ENCODE data around the gene KLKB1. TPM values are rescaled to one million over a fixed set of nuclear protein-coding genes. Genes with fewer than 3 reads are reported as not detected.

KLKB1 gene
- total RNA-seq, 1 experiment from 2014 or later: 10.1 TPM

- CTCF ChIA-PET: no interaction called here
- Mint-ChIP-seq H3K9me3 (no peaks in the 10 kb centered on the region), H3K4me1 (peaks cover 34% of the 10 kb centered on the region), H3K4me3 (no peak overlapping the region), H3K27me3 (ENCODE audit: low read depth) (no peaks in the 10 kb centered on the region; the same call in 1 of the 2 replicates), H3K27ac (no peak overlapping the region), H3K36me3 (no peaks in the 10 kb centered on the region)
- TF ChIP-seq ZNF263 (CRISPR knock-in tag; IDR thresholded peaks at IDR 0.05; ENCODE audit: low read depth) (no peak), CREM (CRISPR knock-in tag; IDR thresholded peaks at IDR 0.05) (no peak), CREB1 (CRISPR knock-in tag; IDR thresholded peaks at IDR 0.05) (no peak), MXD4 (CRISPR knock-in tag; IDR thresholded peaks at IDR 0.05; ENCODE audit: borderline replicate concordance) (no peak), GABPB1 (CRISPR knock-in tag; IDR thresholded peaks at IDR 0.05) (no peak), E2F1 (CRISPR knock-in tag; IDR thresholded peaks at IDR 0.05) (no peak), EMX1 (CRISPR knock-in tag; IDR thresholded peaks at IDR 0.05) (no peak), ATF3 (CRISPR knock-in tag; conservative IDR thresholded peaks at IDR 0.05) (no peak), TEAD4 (CRISPR knock-in tag; IDR thresholded peaks at IDR 0.05) (no peak), ETV6 (CRISPR knock-in tag; IDR thresholded peaks at IDR 0.05) (no peak), ZNF396 (CRISPR knock-in tag; IDR thresholded peaks at IDR 0.05; ENCODE audit: borderline replicate concordance) (no peak), ZNF317 (CRISPR knock-in tag; IDR thresholded peaks at IDR 0.05; ENCODE audit: borderline replicate concordance, low read depth) (no peak)
- ATAC-seq (no peak), DNase-seq (ENCODE audit: low spot score) (no peak)
- POLR2A ChIA-PET: no interaction called here
These were observed 33.5 kb upstream of the KLKB1 start for GRCh38 chr4:186193851-186194250.

DNA sequence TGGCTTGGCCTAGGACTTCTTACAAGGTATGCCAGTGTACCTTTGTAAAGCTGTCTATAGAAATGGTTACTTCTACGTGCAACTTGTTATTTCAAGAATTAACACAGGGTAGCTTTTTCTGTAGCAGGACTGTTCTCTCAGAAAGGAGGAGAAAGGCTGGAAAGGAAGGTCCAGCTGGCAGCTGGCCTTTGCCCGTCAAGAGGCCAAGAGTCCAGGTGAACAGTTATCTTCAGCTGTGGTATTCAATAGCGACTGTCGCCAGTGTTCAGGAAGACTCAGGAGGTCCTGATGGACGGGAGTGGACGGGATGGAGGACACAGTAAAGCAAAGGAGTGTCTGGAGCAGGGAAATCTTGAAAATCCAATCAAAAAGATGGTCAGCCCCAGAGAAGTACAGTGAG is 31.2 kb upstream of the KLKB1 start:
- Mint-ChIP-seq H3K27ac (no peak overlapping the region), H3K4me1 (peaks cover 21% of the 10 kb centered on the region), H3K4me3 (no peak overlapping the region), H3K36me3 (no peaks in the 10 kb centered on the region), H3K27me3 (ENCODE audit: low read depth) (no peaks in the 10 kb centered on the region; the same call in 1 of the 2 replicates), H3K9me3 (no peaks in the 10 kb centered on the region)
- CTCF ChIA-PET: no interaction called here
- ATAC-seq (no peak), DNase-seq (ENCODE audit: low spot score) (no peak)
- POLR2A ChIA-PET: no interaction called here
- TF ChIP-seq ZNF425 (CRISPR knock-in tag; conservative IDR thresholded peaks at IDR 0.05): no peak
- no peak for TF ChIP-seq IRF1 (CRISPR knock-in tag; IDR thresholded peaks at IDR 0.05)
- TF ChIP-seq ZNF416 (CRISPR knock-in tag; IDR thresholded peaks at IDR 0.05): no peak
- no peak for TF ChIP-seq ZSCAN18 (CRISPR knock-in tag; IDR thresholded peaks at IDR 0.05)
- no peak for TF ChIP-seq OVOL2 (CRISPR knock-in tag; IDR thresholded peaks at IDR 0.05; ENCODE audit: borderline replicate concordance)
- TF ChIP-seq CREM (CRISPR knock-in tag; IDR thresholded peaks at IDR 0.05): no peak
- TF ChIP-seq MAX (CRISPR knock-in tag; IDR thresholded peaks at IDR 0.05): no peak
- no peak for TF ChIP-seq ARID4B (CRISPR knock-in tag; IDR thresholded peaks at IDR 0.05; ENCODE audit: borderline replicate concordance)
- TF ChIP-seq, protein P1, sequence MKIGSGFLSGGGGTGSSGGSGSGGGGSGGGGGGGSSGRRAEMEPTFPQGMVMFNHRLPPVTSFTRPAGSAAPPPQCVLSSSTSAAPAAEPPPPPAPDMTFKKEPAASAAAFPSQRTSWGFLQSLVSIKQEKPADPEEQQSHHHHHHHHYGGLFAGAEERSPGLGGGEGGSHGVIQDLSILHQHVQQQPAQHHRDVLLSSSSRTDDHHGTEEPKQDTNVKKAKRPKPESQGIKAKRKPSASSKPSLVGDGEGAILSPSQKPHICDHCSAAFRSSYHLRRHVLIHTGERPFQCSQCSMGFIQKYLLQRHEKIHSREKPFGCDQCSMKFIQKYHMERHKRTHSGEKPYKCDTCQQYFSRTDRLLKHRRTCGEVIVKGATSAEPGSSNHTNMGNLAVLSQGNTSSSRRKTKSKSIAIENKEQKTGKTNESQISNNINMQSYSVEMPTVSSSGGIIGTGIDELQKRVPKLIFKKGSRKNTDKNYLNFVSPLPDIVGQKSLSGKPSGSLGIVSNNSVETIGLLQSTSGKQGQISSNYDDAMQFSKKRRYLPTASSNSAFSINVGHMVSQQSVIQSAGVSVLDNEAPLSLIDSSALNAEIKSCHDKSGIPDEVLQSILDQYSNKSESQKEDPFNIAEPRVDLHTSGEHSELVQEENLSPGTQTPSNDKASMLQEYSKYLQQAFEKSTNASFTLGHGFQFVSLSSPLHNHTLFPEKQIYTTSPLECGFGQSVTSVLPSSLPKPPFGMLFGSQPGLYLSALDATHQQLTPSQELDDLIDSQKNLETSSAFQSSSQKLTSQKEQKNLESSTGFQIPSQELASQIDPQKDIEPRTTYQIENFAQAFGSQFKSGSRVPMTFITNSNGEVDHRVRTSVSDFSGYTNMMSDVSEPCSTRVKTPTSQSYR (CRISPR knock-in tag; IDR thresholded peaks at IDR 0.05): no peak
- TF ChIP-seq HMGA2 (CRISPR knock-in tag; IDR thresholded peaks at IDR 0.05): no peak
- no peak for TF ChIP-seq FOXP1 (CRISPR knock-in tag; IDR thresholded peaks at IDR 0.05; ENCODE audit: borderline replicate concordance)
- TF ChIP-seq ETV6 (CRISPR knock-in tag; IDR thresholded peaks at IDR 0.05): no peak
